Spinal cord (tissue), 10 donors: ENCODE results near the gene LRRC4B. TPM values are rescaled to one million over a fixed set of nuclear protein-coding genes. Genes with fewer than 3 reads are reported as not detected.
"Not testable (repeated sequence)": the region's sequence is repeated elsewhere in the genome, so short reads cannot be mapped to it uniquely, and the experiment has no call there.

Experiments
- DNase-seq, 6 donors: peaks; one replicate each; pipeline versions ENCODE4 v3.0.0 to v3.0.0-alpha.2; 2013 to 2015; ENCODE audit warnings: low spot score in 6 of 6, low read depth in 4 of 6
- H3K27ac ChIP-seq: one replicate; pipeline ENCODE4 v1.5.1; 2013; ENCODE audit warnings: low read depth, low read length, control low read depth
- H3K27me3 ChIP-seq: one replicate; pipeline ENCODE4 v1.6.1; 2013; ENCODE audit warnings: low read length; ENCODE audit not compliant: control insufficient read depth, insufficient read depth
- H3K36me3 ChIP-seq: one replicate; pipeline ENCODE4 v1.6.1; 2013; ENCODE audit warnings: low read length; ENCODE audit not compliant: control insufficient read depth, insufficient read depth
- H3K4me1 ChIP-seq: one replicate; pipeline ENCODE4 v1.6.1; 2013; ENCODE audit warnings: low read length; ENCODE audit not compliant: control insufficient read depth, insufficient read depth
- H3K4me3 ChIP-seq: one replicate; pipeline ENCODE4 v1.5.1; 2013; ENCODE audit warnings: low read depth, low read length, control low read depth
- H3K9me3 ChIP-seq: one replicate; pipeline ENCODE4 v1.6.1; 2013; ENCODE audit warnings: low read length; ENCODE audit not compliant: control insufficient read depth, insufficient read depth
- WGBS: methylation state at CpG from one replicate; pipeline ENCODE4 v1.1.5; 2013; ENCODE audit warnings: missing lambda C conversion rate; ENCODE audit not compliant: insufficient coverage; 5-methylcytosine and 5-hydroxymethylcytosine counted together
- polyA plus RNA-seq, 2 donors: library from polyadenylated mRNA; unstranded; fragments of 120-200 nt; gene quantifications; one replicate each; pipeline ENCODE4 v1.2.1, GENCODE V29; 2013; ENCODE audit not compliant: insufficient read length in 2 of 2
- total RNA-seq, 2 donors: library from RNA; depleted of rRNA in 1 of 2; stranded (reverse); fragments of 120-200 nt in 1 of 2; fragments of >200 nt in 1 of 2; gene quantifications; one replicate each; pipeline versions ENCODE4 v1.2.3 to v1.2.4, GENCODE V29; 2013 to 2014
- donor health status: healthy.

Gene LRRC4B
- total and polyA plus RNA-seq, 4 donors = 30.4 to 209 (median 132) TPM

DNA sequence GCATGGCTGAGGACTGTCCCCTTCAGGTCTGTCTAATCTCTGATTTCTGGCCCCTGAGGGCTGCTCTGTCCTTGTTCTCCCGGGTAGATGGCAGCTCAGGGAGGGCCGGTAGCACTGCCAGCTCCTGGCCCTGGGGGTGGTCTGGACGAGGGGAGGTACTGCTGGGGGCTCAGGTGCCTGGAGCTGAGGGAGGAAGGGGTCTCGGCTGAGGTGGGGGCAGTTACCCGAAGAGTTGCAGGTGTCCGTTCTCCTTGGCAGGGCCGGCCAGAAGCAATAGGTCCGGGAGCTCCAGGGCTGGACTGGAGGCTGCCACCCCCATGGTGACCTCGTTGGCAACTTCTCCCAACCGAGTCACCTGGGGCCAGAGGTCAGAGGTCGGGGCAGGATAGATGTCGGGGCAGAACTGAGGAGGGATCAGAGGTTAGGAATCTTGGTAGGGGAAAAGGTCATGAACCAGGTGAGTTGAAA is 93.1 kb downstream of the LRRC4B start:
- no peaks in the 10 kb centered on the region for H3K27me3 ChIP-seq
- H3K36me3 ChIP-seq = peaks cover 26% of the 10 kb centered on the region
- H3K4me1 ChIP-seq = peaks cover 26% of the 10 kb centered on the region
- no peak overlapping the region for H3K27ac ChIP-seq
- no peak overlapping the region for H3K4me3 ChIP-seq
- DNase-seq = no peak
- no peaks in the 10 kb centered on the region for H3K9me3 ChIP-seq
- 86% methylated on average over 11 of the region's 12 CpGs for WGBS

DNA sequence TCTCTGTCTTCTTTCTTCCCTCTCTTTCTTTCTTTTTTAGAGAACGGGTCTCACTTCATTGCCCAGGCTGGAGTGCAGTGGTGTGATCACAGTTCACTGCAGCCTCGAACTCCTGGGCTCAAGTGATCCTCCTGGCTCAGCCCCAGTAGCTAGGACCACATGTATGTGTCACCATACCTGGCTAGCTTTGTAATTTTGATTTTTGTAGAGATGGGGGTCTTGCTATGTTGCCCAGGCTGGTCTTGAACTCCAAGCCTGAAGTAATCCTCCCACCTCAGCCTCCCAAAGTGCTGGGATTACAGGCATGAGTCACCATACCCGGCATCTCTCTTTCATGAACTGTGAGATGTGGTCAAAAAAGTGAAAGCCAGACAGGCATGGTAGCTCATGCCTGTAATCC is 94.9 kb downstream of the LRRC4B start:
- no CpG with 5 or more reads among the region's 3 CpGs for WGBS
- not testable (repeated sequence) for H3K27me3 ChIP-seq, H3K4me3 ChIP-seq, DNase-seq, H3K9me3 ChIP-seq, H3K27ac ChIP-seq, H3K36me3 ChIP-seq
- H3K4me1 ChIP-seq = peaks cover 24% of the 10 kb centered on the region

DNA sequence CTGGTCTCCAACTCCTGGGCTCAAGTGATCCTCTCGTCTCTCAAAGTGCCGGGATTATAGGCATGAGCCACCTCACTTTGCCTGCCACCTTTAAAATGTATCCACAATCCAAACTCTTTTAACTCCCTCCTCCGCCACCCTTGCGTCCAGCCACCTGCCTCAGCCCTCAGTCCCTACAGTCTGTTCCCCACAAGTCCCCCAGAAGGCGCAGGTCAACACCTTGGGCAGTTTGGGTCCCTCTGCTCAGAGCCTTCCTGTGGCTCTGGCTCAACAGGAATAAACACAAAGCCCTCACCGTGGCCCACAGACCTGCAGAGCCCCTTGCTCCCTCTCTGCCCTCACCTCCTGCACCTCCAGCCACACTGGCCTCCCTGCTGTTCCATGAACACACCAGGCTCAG is 99.4 kb downstream of the LRRC4B start:
- 94% methylated on average over 6 of the region's 6 CpGs for WGBS
- Histone ChIP-seq H3K27me3 (no peaks in the 10 kb centered on the region), H3K27ac (no peak overlapping the region), H3K9me3 (no peaks in the 10 kb centered on the region), H3K4me3 (no peak overlapping the region), H3K36me3 (peaks cover 9% of the 10 kb centered on the region), H3K4me1 (peaks cover 12% of the 10 kb centered on the region)
- DNase-seq = no peak

DNA sequence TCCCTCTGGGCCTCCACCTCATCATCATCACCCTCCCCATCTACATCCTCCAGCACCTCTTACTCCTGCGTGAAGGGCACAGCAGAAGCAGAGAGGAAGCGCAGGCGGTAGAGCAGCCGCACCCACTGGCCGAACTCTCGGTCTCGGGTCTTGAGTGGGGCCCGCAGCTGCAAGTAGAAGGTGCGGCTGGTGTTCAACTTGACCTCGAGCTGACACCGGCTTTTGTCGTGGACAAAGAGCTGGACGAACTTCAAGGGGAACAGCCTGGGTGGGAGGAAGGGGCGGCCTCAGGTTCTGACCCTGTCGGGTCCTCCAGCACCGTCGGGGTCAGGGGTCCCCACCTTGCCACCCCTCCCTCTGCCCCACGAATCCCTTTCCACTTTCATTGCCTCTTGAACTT is 100.7 kb downstream of the LRRC4B start:
- Histone ChIP-seq H3K4me1 (peaks cover 12% of the 10 kb centered on the region), H3K9me3 (no peaks in the 10 kb centered on the region), H3K36me3 (peaks cover 9% of the 10 kb centered on the region), H3K4me3 (no peak overlapping the region), H3K27ac (no peak overlapping the region), H3K27me3 (no peaks in the 10 kb centered on the region)
- 77% methylated on average over 18 of the region's 18 CpGs for whole genome bisulfite sequencing
- DNase-seq = no peak

Other genes with a start within 250 kb of the LRRC4B start
- 1 to 10 TPM; 4.5 to 4.7 TPM for gene KCNC3, start 239.1 kb downstream of the LRRC4B start, total RNA-seq
- gene KCNC3, start 239.1 kb downstream of the LRRC4B start, polyA plus RNA-seq = 10 to 100 TPM; 36.5 to 48.3 TPM
- 1 to 10 TPM in 1 of 2 donors, under 1 TPM in 1; 0.79 to 1.4 TPM for gene NAPSA, start 202.8 kb downstream of the LRRC4B start, total RNA-seq
- gene NAPSA, start 202.8 kb downstream of the LRRC4B start, polyA plus RNA-seq = 1 to 10 TPM; 1.6 to 3.3 TPM
- 10 to 100 TPM; 24.4 to 45.2 TPM for gene NR1H2, start 192.0 kb downstream of the LRRC4B start, total RNA-seq
- 10 to 100 TPM; 35.2 to 38.2 TPM for gene NR1H2, start 192.0 kb downstream of the LRRC4B start, polyA plus RNA-seq
- gene POLD1, start 184.1 kb downstream of the LRRC4B start, total RNA-seq = 10 to 100 TPM; 13.1 to 29.1 TPM
- gene POLD1, start 184.1 kb downstream of the LRRC4B start, polyA plus RNA-seq = 10 to 100 TPM; 23.3 to 26.7 TPM
- gene SPIB, start 149.5 kb downstream of the LRRC4B start, total RNA-seq = under 1 TPM; 0.06 to 0.40 TPM
- gene SPIB, start 149.5 kb downstream of the LRRC4B start, polyA plus RNA-seq = under 1 TPM; 0.35 to 0.47 TPM
- gene MYBPC2, start 135.5 kb downstream of the LRRC4B start, total RNA-seq = 1 to 10 TPM in 1 of 2 donors, under 1 TPM in 1; 0.89 to 3.5 TPM
- 1 to 10 TPM in 1 of 2 donors, under 1 TPM in 1; 0.62 to 2.0 TPM for gene MYBPC2, start 135.5 kb downstream of the LRRC4B start, polyA plus RNA-seq
- gene EMC10, start 91.9 kb downstream of the LRRC4B start, total RNA-seq = 100 to 1,000 TPM in 1 of 2 donors, 10 to 100 TPM in 1; 78.4 to 184 TPM
- gene EMC10, start 91.9 kb downstream of the LRRC4B start, polyA plus RNA-seq = 100 to 1,000 TPM; 256 to 267 TPM
- gene GARIN5A, start 91.6 kb downstream of the LRRC4B start, total RNA-seq = 1 to 10 TPM; 4.2 to 5.8 TPM
- 10 to 100 TPM; 11.6 to 14.1 TPM for gene GARIN5A, start 91.6 kb downstream of the LRRC4B start, polyA plus RNA-seq
- 10 to 100 TPM in 1 of 2 donors, 1 to 10 TPM in 1; 9.3 to 19.8 TPM for gene JOSD2, start 57.2 kb downstream of the LRRC4B start, total RNA-seq
- 10 to 100 TPM; 27.7 to 29.8 TPM for gene JOSD2, start 57.2 kb downstream of the LRRC4B start, polyA plus RNA-seq
- gene ASPDH, start 54.5 kb downstream of the LRRC4B start, total RNA-seq = 1 to 10 TPM; 1.5 to 1.6 TPM
- 1 to 10 TPM; 6.7 to 7.7 TPM for gene ASPDH, start 54.5 kb downstream of the LRRC4B start, polyA plus RNA-seq
- gene SYT3, start 71.4 kb upstream of the LRRC4B start, total RNA-seq = 10 to 100 TPM; 10.0 to 21.8 TPM
- gene SYT3, start 71.4 kb upstream of the LRRC4B start, polyA plus RNA-seq = 10 to 100 TPM; 76.9 to 84.1 TPM
- gene C19orf81, start 81.0 kb upstream of the LRRC4B start, total RNA-seq = 1 to 10 TPM; 1.4 to 7.1 TPM
- gene C19orf81, start 81.0 kb upstream of the LRRC4B start, polyA plus RNA-seq = 1 to 10 TPM; 6.1 to 6.2 TPM
- 10 to 100 TPM in 1 of 2 donors, 1 to 10 TPM in 1; 8.4 to 17.6 TPM for gene SHANK1, start 151.4 kb upstream of the LRRC4B start, total RNA-seq
- gene SHANK1, start 151.4 kb upstream of the LRRC4B start, polyA plus RNA-seq = 100 to 1,000 TPM; 106 to 116 TPM
- gene CLEC11A, start 154.9 kb upstream of the LRRC4B start, total RNA-seq = 10 to 100 TPM; 17.0 to 44.7 TPM
- 10 to 100 TPM; 29.4 to 37.4 TPM for gene CLEC11A, start 154.9 kb upstream of the LRRC4B start, polyA plus RNA-seq
- gene GPR32, start 202.0 kb upstream of the LRRC4B start, total RNA-seq = not detected
- gene GPR32, start 202.0 kb upstream of the LRRC4B start, polyA plus RNA-seq = under 1 TPM in 1 of 2 donors, not detected in 1; 0.12 TPM
- gene ACP4, start 222.0 kb upstream of the LRRC4B start, total RNA-seq = not detected
- gene ACP4, start 222.0 kb upstream of the LRRC4B start, polyA plus RNA-seq = under 1 TPM in 1 of 2 donors, not detected in 1; 0.44 TPM